Activated T-cell treated with anti-CD3 and anti-CD28 coated beads, Interleukin-2, amount 50 U/mL, for 24 hours (primary cell): Measurements from ENCODE around the gene SLC7A10.

Experiments used
- DNase-seq: peaks from one replicate; pipeline ENCODE4 v3.0.0-alpha.2; 2020
- H3K27ac Mint-ChIP-seq: 2 replicates; pipeline ENCODE4 v1.8.0; 2020; ENCODE audit warnings: mild to moderate bottlenecking, mixed read lengths
- H3K27me3 Mint-ChIP-seq: 2 replicates; pipeline ENCODE4 v1.8.0; 2020; ENCODE audit warnings: mixed read lengths
- H3K36me3 Mint-ChIP-seq: 2 replicates; pipeline ENCODE4 v1.8.0; 2020; ENCODE audit warnings: low read depth, mixed read lengths
- H3K4me1 Mint-ChIP-seq: 2 replicates; pipeline ENCODE4 v1.8.0; 2020; ENCODE audit warnings: low read depth, mixed read lengths
- H3K4me3 Mint-ChIP-seq: 2 replicates; pipeline ENCODE4 v1.8.0; 2020; ENCODE audit warnings: mild to moderate bottlenecking, moderate library complexity, mixed read lengths
- H3K9me3 Mint-ChIP-seq: 2 replicates; pipeline ENCODE4 v1.8.0; 2020; ENCODE audit warnings: mixed read lengths

Gene SLC7A10

DNA sequence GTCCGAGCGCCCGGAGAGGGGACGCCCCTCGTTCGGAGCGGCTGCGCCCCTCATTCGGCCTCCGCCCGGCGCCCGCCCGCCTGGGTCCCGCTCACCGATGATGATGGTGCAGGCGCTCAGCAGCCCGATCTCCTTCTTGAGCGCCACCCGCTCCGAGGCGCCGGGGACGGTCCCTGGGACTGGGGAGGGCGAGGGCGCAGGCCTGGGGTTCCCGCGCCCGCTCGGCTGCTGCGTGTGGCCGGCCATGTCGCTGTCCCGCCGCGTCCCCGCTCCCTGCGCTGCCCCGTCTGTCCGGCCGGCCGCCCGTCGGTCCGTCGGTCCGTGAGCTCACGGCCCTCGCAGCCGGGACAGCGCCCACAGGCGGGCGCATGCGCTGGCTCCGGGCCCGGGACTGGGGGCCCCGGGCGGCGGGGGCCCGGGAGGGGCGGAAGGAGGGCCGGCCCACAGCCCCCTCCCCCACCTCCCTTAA is at the start of gene SLC7A10:
TSS of gene SLC7A10 (minus strand) at position 393 of the 469 bp plus-strand sequence. CDS start at position 246, 147 bp downstream.
- Mint-ChIP-seq H3K4me3 (peak within 1 kb of the TSS; percentile 56), H3K27ac (no peak within 1 kb of the TSS), H3K4me1 (peaks cover 12% of the 10 kb centered on the region), H3K27me3 (peaks cover 73% of the 10 kb centered on the region), H3K9me3 (peaks cover 15% of the 10 kb centered on the region), H3K36me3 (peaks cover 4% of the 10 kb centered on the region)
- DNase-seq, result no peak

DNA sequence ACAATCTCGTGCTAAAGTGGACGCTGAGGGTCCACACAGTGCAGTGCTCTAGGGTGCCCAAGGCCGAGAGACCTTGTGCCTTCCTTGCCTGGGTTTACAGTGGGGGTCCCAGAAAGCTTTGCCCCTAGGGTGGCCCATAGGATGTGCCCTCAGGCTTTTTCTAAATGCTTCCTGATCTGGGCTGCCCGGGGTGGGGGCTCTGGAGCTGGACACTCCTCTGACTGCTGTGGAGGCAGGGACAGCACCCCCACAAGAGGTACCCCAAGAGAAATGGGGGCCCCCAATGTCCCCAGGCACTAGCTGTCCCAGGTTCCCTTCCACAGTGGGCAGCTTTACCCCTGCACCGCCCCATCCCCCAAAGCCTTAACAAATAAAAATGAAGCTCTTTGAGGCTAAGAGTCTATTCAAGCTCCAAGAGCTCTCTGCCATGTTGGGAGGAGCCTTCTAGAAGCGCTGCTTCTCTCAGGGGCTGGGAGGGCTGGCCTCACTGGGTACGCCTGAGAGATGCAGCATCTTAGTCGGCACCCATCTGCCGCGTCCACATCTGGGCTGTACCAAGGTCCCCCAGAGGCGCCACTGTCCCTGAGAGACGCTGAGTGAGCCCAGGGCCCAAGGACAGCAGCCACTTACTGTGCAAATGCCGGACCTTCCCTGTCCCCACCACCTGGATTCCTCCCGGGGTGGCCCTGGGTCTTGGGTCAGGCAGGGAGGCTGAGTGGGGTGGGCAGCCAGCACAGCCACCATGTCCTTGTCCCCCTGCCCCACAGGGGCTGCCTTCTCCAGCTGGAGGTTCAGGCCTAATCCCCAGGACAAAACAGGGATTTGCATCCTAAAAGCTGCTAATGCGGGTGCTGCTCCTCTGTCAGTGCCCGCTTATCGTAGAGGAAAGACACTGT is 49.3 kb upstream of the SLC7A10 start:
- no peak overlapping the region for H3K27ac Mint-ChIP-seq
- no peaks in the 10 kb centered on the region for H3K9me3 Mint-ChIP-seq
- DNase-seq, result no peak
- no peak overlapping the region for H3K4me3 Mint-ChIP-seq
- peaks cover 10% of the 10 kb centered on the region for H3K4me1 Mint-ChIP-seq
- H3K27me3 Mint-ChIP-seq, result peaks cover 2% of the 10 kb centered on the region
- no peaks in the 10 kb centered on the region for H3K36me3 Mint-ChIP-seq

DNA sequence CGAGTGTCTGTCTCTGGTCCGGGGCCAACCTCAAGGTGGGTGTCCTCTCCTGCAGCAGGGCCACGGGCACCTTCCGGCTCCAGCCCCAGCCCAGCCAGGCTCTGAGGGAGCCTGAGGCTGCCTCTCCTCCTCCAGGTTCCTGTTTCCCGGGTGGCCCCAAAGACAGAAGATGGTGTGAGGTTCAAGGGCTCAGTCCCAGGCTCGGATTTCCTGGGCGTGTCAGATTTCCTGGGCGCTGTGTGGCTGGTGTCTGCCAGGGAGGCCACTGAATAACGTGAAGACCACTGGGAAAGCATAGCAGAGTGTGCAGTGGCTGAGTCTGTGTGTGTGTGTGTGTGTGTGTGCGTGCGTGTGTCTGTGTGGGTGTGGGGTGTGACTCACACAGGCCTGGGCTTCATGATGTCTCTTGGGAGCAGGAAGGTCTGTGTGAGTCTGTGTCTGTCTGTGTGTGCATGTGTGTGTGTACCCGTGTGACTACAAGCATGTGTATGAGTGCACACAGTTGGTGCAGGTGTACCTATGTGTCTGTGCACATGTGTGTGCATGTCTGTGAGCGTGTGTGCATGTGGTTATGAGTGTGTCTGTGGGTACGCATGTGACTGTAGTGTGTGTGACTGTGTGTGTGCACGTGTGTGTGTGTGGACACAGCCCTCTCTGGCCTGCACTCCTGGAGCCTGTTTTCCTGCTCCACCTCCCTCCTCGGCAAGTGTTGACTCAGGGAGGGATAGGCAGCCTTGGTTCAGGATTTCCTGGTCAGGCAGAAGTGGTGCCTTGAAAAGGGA is 48.4 kb upstream of the SLC7A10 start:
- DNase-seq, result peak; percentile 60
- Mint-ChIP-seq H3K4me3 (no peak overlapping the region), H3K4me1 (peaks cover 8% of the 10 kb centered on the region), H3K27ac (peak overlapping the region; percentile 27), H3K27me3 (peaks cover 2% of the 10 kb centered on the region), H3K9me3 (no peaks in the 10 kb centered on the region), H3K36me3 (no peaks in the 10 kb centered on the region)

DNA sequence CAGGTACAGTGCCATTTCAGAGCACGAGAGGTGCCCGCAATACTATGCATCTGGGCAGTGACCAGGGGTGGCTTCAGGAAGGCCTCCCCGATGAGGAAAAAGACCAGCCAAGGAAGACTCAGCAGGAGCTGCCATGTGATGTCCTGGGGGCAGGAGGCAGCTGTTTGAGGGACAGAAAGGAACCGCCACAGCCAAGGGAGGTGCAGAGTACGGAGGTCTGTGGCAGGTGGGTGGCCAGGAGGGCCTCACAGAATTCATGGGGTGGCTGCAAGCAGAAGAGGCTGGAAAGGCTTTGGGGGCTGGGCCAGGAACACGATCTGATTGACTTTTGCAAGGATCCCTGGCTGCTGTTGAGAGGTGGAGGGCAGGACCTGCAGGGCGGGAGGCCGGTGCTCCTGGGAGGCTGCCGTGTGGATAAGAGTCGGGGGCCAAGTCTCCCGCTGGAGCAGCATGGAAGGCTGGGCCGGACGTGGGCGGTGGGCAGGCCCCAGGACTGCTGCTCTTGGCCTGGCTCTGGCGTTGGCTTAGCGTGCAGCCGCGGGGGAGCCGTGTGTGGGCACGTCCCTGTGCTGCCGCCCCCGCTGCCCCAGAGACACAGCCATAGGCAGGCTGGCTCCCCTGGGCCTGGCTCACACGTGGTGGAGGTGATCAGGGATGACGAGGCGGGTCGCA is 47.6 kb upstream of the SLC7A10 start:
- DNase-seq, result no peak
- H3K27me3 Mint-ChIP-seq, result peaks cover 2% of the 10 kb centered on the region
- H3K4me1 Mint-ChIP-seq, result peaks cover 8% of the 10 kb centered on the region
- H3K9me3 Mint-ChIP-seq, result no peaks in the 10 kb centered on the region
- H3K36me3 Mint-ChIP-seq, result no peaks in the 10 kb centered on the region
- no peak overlapping the region for H3K27ac Mint-ChIP-seq
- H3K4me3 Mint-ChIP-seq, result no peak overlapping the region

DNA sequence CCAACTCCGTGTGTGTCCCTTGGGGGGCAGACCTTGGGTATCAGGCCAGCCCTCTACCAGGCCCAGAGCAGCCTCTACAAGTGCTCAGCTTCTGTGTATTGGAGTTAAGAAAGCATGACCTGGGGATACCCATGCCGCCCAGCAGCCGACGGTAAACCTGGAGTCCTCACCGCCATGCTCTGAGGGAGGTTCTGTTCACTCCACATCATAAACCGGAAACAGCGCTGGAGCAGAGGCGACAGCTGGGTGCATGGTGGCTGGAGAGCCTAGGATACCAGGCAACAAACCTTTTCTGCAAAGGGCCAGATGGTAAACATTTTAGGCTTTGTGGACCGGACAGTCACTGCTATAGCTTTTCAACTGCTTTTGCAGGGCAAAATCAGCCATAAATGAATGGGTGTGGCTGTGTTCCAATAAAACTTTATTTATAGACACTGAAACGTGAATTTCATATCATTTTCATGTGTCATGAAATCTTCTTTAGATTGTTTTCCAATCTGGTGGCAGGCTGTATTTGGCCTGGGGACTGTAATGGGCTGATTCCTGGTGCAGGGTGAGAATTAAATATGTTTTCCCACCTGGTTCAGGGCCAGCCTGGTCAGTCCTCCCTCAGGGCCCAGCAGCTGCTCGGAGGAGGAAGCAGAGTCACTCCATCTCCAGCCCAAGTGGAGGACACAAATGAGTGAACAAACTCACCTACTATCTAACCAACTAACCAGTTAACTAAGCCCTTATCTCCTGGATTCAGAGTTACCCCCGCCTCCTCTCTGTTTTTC is 45.8 kb upstream of the SLC7A10 start:
- no peaks in the 10 kb centered on the region for H3K27me3 Mint-ChIP-seq
- DNase-seq, result no peak
- H3K36me3 Mint-ChIP-seq, result no peaks in the 10 kb centered on the region
- no peaks in the 10 kb centered on the region for H3K9me3 Mint-ChIP-seq
- no peak overlapping the region for H3K4me3 Mint-ChIP-seq
- H3K4me1 Mint-ChIP-seq, result peaks cover 8% of the 10 kb centered on the region
- no peak overlapping the region for H3K27ac Mint-ChIP-seq

DNA sequence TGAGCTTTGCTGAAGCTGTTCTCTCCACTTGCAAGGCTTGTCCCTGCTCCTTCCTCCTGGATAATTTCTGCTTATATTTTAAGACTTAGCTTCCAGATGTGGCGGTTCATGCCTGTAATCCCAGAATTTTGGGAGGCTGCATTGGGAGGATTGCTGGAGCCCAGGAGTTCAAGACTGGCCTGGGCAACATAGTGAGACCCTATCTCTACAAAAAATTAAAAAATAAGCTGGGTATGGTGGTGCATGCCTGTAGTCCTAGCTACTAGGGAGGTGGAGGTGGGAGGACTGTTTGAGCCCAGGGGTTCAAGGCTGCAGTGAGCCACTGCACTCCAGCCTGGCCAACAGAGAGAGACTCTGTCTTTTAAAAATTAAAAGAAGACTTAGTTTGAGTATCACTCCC is 45.1 kb upstream of the SLC7A10 start:
- Mint-ChIP-seq H3K36me3 (no peaks in the 10 kb centered on the region), H3K4me3 (no peak overlapping the region), H3K9me3 (no peaks in the 10 kb centered on the region), H3K27me3 (no peaks in the 10 kb centered on the region), H3K4me1 (peaks cover 8% of the 10 kb centered on the region), H3K27ac (no peak overlapping the region)
- no peak for DNase-seq

DNA sequence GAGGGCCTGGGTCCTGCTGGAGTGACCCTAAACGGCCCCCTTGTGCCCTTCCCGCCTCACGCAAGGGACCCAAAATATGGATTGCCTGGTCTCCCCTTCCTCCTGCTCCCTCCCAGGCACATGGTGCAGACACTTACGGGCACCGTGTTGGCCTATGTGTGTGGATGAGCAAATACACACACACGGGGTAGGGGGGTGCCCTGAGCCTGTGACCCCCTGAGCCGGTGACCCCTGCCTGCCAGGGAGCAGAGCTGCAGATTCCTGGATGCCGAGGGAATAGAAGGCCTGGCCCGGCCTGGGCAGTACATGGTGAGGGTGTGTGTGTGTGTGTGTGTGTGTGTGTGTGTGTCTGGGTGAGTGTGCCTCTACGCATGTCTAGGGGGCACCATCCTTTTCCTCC is 43.4 kb upstream of the SLC7A10 start:
- Mint-ChIP-seq H3K4me3 (no peak overlapping the region), H3K4me1 (peaks cover 4% of the 10 kb centered on the region), H3K9me3 (no peaks in the 10 kb centered on the region), H3K36me3 (no peaks in the 10 kb centered on the region), H3K27ac (no peak overlapping the region), H3K27me3 (peaks cover 6% of the 10 kb centered on the region)
- DNase-seq, result no peak

DNA sequence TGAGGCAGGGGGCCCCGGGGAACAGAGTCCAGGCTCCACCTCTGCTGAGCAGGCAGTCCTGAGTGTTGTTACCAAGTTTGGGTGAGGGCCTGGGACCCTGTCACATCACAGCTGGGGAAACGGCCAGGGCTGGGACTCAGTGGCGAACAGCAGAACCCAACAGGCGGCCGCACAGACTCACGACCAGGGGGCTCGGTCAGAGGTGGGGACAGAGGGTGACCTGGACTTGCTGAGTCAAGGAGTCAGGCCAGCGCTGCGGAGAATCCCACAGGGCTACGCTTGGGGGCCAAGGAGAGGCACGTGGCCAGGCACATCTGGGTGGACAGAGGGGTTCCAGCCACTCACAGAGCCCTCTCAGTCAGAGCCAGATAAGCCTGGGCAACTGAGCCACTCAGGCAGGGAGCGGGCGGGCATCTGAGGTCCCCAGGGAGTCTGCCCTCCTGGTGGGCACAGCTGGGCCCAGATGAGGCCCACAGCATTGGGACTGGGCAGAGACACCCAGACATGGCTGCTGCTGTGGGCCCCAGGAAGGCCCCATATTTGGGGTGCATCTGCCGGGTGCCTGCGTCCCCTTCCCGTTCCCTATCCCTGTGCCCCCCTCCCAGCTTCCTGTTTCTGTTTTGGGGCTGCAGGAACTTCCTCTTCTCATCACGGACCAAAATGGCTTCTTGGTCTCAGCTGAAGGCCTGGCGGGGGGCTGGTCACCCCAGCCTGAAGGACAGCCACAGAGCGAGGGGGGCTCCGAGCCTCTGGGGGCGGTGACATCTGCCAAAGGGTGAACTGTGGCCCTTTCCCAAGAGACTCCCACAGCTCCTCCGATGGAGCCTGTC is 42.7 kb upstream of the SLC7A10 start:
- Mint-ChIP-seq H3K27ac (no peak overlapping the region), H3K9me3 (no peaks in the 10 kb centered on the region), H3K36me3 (no peaks in the 10 kb centered on the region), H3K4me3 (no peak overlapping the region), H3K4me1 (no peaks in the 10 kb centered on the region), H3K27me3 (peaks cover 6% of the 10 kb centered on the region)
- DNase-seq, result no peak

DNA sequence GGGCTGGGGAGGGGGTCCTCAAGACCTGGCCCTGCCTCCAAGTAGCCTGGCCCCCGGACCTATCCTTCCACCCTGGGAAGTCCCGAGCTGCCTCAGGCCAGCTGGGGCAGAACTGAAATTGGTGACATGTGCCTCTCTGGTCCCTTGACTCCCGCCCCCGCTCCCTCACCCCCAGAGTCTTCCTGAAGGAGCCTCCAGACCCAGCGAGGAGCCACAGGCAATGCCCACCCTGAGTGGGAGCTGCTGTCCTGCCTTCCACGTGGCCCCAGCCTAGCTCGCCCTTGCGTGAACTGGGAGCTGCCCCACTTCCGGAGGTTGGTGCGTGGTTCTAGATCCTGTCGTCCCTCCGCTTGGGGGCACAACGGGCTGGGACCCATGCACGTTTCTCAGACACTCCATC is 42.1 kb upstream of the SLC7A10 start:
- H3K4me1 Mint-ChIP-seq, result no peaks in the 10 kb centered on the region
- no peaks in the 10 kb centered on the region for H3K36me3 Mint-ChIP-seq
- H3K27ac Mint-ChIP-seq, result no peak overlapping the region
- H3K27me3 Mint-ChIP-seq, result peaks cover 6% of the 10 kb centered on the region
- DNase-seq, result no peak
- H3K4me3 Mint-ChIP-seq, result no peak overlapping the region
- no peaks in the 10 kb centered on the region for H3K9me3 Mint-ChIP-seq

DNA sequence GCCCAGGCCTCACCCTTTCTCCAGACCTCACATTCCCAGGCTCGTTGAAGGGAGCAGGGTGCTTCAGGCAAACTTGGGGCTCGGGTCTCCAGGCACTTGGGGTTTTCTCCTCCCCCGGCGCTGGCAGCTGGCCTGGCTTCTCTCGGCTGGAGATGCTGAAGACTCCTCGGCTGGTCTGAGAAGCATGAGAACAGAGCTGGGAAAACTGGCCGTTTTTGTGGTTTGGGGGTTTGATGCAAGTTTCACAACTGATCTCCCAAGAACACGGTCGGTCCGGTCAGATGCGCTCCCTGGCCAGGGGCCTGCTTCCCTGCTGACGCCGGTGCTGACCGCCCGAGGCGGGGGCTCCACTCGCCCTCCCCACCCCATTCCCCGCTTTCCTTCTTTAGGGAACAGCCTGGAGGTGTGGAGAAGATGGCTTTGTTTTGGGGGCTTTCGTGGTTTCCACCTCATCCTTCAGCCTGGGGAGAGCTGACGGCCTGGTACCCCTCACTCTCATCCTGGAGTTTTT is 41.4 kb upstream of the SLC7A10 start:
- Mint-ChIP-seq H3K36me3 (no peaks in the 10 kb centered on the region), H3K4me3 (no peak overlapping the region), H3K4me1 (peaks cover 1% of the 10 kb centered on the region), H3K27ac (no peak overlapping the region), H3K27me3 (peaks cover 12% of the 10 kb centered on the region), H3K9me3 (no peaks in the 10 kb centered on the region)
- DNase-seq, result no peak

DNA sequence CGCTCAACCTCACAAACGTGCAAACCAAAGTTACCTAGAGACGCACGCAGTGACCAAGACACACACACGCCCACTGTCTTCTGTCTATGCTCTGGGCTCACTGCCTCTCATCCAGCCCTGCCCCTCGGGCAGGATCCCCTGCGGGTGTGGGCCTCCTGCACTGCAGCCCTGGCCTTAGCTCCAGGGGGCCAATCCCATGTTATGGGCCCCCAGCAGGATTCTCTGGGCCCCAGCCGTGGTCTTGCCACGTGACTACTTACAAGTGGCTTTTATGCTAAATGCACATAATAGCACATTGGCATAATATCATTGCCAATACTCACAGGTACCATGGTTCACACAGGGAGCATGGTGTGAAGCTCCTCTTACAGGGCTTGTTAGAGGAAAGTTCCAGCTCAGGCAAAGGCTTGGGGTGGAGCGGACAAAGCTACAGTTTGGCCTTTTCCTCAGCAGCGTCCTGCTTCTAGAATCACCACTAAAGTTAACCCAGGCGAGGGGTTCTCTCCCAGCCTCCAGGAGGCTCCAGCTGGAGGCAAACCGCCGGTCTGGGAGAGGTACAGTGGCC is 39.3 kb upstream of the SLC7A10 start:
- peaks cover 30% of the 10 kb centered on the region for H3K27me3 Mint-ChIP-seq

DNA sequence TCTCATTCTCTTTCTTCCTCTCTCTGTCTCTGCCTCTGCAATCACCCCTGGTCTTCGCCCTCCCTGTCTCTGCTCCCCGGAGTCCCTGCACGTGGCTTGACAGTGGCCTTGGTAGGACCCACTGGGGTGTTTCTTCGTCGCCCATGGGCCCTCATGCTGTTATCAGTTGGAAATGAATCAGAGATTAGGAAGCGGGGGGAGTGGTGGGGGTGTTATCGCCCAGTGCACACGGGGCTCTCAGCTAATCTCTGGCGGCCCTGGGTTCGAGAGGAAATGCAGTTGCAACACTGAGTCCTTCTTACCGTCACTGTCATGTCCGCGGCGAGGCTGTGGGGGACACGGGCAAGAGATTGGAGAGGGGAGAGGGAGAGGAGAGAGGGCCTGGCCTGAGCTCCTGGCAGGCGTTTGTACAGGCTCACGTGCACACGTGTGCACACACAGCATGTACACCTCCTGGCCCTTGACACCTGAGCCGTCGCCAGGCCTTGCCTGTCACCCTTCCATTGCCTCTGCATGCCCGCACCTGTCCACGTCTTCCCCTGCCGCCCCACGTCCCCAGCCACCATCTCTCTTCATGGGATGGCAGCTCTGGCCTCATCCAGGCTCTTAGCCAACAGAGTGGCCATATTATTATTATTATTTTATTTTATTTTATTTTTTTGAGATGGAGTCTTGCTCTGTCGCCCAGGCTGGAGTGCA is 37.8 kb upstream of the SLC7A10 start:
- Mint-ChIP-seq H3K36me3 (no peaks in the 10 kb centered on the region), H3K9me3 (no peaks in the 10 kb centered on the region), H3K27ac (no peak overlapping the region), H3K4me3 (no peak overlapping the region), H3K4me1 (peaks cover 9% of the 10 kb centered on the region), H3K27me3 (peaks cover 35% of the 10 kb centered on the region)
- DNase-seq, result no peak

More for the DNA sequence above, 39.3 kb upstream of the SLC7A10 start:
- Mint-ChIP-seq H3K4me3 (no peak overlapping the region), H3K27ac (no peak overlapping the region), H3K36me3 (no peaks in the 10 kb centered on the region), H3K9me3 (no peaks in the 10 kb centered on the region), H3K4me1 (peaks cover 9% of the 10 kb centered on the region)
- DNase-seq, result no peak
